ENCODE data around the gene TNFRSF1A.

DNA sequence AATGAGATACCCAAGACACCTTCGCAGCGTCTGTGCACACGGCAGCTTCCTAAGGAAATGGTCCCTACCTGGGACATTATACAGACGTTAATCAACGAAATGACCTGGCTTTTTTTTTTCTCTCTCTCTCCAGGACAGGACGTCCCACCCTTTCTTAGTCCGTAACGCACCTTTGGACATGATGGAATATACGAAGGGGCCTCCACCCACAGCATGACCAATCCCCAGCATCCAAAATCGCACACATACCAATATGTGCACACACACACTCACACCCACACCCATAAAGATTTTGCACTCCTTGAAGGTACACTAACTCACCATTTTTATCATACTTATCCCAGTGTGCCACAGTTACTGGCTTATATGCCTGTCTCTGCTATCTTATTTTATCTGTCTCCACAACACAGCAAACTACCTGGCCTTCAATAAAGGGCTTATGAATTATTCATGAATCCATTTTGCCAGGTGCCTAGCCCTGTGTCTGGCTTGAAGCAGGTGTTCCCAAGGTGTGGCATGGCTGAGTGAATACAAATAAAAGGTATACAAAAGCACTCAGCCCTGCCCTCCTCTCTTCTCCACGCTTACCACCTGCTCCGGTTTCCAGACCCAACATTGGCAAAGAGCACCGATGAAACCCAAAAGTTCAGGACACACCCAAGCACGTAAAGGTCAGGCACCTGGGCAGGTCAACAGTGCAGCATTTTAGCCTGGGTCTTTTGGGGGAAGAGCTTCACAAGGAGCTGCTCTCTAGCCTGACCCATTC, 31.3 kb upstream of the TNFRSF1A start:
- TF ChIP-seq, protein P1, sequence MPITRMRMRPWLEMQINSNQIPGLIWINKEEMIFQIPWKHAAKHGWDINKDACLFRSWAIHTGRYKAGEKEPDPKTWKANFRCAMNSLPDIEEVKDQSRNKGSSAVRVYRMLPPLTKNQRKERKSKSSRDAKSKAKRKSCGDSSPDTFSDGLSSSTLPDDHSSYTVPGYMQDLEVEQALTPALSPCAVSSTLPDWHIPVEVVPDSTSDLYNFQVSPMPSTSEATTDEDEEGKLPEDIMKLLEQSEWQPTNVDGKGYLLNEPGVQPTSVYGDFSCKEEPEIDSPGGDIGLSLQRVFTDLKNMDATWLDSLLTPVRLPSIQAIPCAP (CRISPR knock-in tag; IDR thresholded peaks at IDR 0.05), result no peak
- no peak for TF ChIP-seq CTCF (IDR thresholded peaks at IDR 0.05)
